LoVo (cell line): ENCODE measurements around the gene HS6ST1.
"Not testable (repeated sequence)": the region's sequence is repeated elsewhere in the genome, so short reads cannot be mapped to it uniquely, and the experiment has no call there.

Source experiments
- DNase-seq: peaks from one replicate; pipeline ENCODE4 v3.0.0-alpha.2; 2016; ENCODE audit warnings: low spot score

Gene HS6ST1

DNA sequence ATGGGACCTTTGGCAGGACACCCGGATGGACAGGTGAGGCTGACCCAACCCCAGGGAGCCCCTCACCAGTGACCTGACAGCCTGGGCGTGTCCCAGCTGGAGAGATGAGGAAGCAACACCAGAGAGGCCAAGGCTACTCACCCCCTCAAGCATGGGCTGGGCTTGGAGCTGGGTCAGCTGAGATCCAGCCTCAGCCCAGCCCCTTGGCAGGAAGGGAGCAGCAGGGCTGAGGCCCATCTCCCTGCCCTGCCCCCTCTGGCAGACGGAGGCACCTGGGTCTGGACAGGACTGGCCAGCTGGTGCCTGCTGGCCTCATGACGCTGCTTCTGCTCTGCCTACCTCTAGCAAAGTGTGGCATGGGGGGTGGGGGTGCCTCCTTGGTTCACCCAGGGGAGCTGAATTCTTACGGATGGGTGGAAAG lies 37.8 kb downstream of the HS6ST1 start:
- no peak for DNase-seq

DNA sequence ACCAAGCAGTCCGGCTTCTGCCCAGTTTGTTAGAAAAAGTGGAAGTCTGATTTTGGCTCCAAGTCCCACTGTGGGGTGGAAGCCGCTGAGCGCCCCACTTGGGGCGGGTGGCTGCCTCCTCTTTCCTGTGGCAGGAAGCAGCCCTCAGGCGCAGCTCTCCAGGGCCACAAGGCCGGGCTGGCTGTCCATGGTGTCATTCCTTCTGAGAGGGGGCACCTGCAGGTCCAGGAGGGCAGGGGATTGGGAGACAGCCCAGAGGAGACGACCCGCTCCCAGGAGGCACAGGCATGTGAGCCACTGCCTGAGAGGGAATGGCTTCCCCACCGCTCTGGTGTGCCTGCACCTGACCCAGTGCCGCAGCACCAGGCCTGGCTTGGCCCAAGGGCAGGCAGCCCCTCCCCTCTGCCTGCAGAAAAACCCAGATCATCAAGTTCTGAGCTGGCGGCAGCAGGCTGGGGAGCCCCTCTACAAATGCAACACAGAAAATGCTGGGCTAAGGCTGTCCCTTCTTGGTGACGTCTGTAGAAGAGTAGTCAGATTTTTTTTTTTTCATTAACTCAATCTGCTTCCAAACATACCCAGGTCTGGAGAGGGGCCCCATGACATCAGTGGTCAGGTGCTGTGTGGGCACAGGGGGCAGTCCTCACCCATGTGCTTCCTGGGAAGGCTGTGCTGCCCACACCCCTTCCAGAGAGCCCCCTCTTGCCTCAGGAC lies 38.4 kb downstream of the HS6ST1 start:
- DNase-seq: no peak

GRCh38 chr2:128279786-128280157 lies 38.9 kb downstream of the HS6ST1 start:
- no peak for DNase-seq

GRCh38 chr2:128279009-128279408 lies 39.7 kb downstream of the HS6ST1 start:
- DNase-seq: no peak

GRCh38 chr2:128277961-128278681 lies 40.5 kb downstream of the HS6ST1 start:
- DNase-seq: no peak

DNA sequence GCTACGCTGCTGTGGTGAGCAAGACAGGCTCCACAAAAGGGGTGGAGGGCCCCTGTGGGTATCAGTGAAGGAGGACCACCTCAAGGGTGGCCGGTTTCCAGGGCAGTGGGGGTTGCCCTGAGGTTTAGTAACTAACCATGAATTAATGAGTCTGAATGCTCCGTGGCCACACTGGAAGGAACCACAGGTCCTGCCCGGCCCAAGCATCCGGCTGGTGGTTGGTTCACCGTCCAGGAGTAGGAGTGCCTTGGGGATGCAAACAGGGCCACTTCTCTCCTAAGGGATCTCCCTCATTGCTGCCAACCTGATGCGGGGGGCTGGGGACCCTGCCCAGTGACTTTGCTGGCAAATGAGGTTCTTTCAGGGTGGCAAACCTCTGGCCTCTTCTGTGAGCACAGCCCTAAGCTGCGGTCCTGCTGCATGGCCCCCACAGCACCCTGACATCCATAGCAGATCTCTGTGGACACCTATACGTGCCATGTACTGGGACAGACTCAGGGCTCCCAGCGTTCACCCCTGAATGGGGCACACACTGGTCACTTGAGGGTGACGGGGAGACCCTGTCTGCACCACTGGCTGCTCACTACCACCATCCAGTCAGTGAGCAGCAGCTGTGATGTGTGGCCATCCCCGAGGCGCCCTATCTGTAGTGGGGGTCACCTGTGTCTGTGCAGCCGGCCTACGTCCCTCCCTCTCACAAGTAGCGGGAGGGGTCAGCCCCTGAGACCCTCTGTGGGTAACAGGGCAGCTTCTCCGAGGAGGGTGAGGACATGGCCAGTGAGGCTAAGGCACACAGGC lies 41.6 kb downstream of the HS6ST1 start:
- no peak for DNase-seq

DNA sequence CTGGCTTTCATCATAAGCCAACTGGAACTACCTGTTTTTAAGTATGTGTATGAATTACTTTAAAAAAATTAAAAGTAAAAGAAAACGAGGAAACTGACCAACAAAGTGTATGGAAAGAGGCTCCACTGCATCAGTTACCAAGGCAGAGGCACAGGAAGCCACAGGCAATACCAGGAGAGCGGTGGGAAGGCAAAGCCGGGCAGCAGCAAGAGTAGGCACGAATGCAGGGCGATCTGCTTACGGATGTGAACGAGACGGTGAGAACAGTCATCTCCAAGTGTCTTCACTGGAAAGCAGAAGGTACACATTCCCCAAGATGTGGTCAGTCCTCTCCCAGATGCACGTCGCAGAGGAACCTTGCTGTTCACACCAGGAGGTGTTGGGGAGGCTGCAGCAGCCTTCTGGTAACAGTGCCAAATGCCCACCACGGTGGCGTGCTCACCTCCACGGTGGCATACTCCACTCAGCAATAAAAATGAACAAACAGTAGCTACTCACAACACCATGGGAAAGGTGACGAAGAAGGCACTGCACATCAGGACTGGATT lies 43.1 kb downstream of the HS6ST1 start:
- DNase-seq: no peak

DNA sequence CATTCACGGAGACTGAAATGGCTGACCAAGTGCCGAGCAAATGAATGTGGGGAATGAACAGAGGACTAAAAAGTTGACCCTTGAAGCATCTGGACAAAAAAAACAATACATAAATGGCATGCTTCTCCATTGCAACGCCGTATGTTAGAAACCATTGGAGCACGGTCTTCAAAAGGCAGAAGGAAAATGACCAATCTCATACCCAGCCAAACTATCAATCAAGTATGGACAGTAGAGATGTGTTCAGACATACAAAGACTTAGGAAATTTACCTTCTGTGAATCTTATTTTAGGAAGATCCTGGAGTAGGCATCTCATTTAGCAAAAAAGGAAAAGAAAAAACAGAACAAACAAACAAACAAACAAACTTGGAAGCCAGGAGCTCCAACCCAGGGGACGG lies 44.5 kb downstream of the HS6ST1 start:
- no peak for DNase-seq

- no peak for DNase-seq
Measured at GRCh38 chr2:128273469-128274081, 45.1 kb downstream of the HS6ST1 start.

DNA sequence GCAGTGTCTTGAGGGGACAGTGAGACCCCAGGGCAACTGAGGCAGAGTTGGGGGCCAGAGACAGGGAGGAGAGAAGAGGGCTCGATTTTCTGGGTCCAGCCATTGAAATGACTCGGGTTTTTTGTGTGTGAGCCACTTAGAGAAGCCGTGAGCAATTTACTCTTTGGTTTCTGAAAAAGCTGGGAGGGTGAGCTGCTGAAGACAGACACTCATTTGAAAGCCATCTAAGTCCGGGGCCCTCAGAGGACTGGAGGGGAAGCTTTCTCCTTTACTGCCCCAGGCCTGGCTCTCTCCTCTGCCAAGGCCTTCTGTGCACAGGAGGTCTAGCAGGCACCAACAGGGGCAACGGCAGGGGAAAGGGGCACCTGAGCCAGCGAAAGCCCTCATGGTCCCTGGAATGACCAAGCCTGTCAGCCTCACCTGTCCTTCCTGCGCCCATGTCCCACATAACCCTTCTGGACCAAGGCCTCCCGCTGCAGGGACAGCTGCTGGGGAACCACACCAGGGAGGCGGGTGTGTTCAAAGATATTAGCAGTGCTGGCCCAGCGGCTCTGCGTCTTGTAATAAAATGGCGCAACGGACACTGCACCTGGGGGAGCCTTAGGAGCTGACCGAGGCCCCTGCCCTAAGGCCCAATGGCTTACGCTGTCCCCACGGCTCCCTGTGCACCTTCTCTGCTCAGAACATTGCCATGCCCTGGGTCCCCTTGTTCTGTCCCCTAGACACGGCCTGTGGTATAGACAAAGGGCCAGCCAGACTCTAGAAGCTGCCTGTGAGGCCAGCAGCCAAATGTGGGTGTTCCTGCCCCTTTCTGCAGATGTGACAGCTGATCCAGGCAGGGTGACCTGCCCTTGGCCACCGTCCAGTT lies 45.8 kb downstream of the HS6ST1 start:
- no peak for DNase-seq

DNA sequence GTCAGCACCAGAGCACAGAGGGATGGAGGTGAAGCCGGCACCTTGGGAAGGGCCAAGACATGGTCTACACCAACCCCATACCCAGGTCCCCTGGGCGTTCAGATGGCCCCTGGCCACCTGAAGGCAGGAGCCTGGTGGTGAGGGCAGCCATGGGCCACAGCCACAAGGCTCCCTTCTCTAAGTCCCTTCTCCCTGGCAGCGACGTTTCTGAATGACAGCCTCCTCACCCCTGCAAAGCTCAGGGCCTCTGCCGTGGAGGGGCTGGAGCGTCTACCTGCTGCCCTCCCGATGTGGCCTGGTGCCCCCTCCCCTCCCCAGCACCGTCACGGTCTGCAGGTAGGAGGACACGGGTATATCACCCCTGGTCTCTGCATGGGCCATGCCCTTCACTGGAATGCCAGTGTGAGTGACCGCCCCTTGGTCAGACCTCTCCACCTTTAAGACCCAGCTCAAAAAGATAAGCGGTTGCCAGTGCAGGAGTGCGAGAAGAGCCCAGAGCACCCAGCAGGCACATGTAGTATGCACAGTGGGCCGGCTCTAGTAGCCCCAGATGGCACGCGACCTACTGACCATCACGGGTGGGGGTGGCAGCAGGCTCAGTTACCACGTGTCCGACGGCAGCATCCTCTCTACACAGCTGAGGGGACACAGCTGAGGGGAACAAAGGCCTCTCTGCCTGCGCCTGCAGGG lies 46.6 kb downstream of the HS6ST1 start:
- no peak for DNase-seq

- no peak for DNase-seq
Measured at GRCh38 chr2:128271597-128271910, 47.1 kb downstream of the HS6ST1 start.

DNA sequence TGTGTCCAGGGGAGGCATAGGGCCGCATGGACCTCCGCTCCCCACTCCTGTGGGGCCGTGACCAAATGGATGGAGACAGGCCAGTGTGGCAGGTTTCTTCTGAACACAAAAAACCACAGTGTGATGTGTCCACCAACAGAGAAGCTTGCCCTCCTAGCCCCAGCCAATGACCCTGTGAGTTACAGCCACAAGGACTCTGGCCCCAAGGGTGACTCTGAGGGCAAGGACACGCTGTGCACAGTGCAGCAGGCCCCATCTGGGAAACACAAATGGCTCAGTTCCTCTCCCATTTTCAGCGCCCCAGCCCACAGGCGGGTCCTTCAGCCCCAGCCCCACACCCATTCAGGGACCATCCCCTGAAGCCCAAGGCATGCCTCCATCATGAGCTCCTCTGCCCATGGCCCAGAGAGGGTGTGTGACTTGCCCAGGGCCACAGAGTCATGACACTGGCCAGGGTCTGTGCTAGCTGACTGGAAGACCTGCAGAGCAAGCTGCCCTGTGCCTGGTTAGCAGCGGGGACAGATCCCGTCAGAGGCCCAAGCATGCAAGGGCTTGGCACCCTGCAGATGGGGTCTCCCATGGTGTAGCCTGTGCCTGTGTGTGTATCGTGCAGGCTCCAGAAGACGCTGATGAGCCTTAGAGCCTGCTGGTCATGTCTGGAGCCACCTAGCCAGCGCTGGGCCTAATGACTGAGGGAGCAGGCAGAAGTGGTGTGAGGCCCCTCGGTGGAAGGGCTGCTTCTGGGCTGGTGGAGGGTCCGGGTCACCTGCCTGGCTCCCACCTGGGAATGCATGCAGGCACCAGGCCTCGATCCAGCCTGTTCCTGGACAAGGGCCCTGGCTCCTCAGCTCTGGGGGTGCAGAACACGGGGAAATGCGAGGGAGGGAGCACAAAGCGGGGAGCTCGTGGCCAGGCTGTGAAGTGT lies 47.7 kb downstream of the HS6ST1 start:
- DNase-seq: no peak

- DNase-seq: no peak
Measured at GRCh38 chr2:128269990-128270671, 48.5 kb downstream of the HS6ST1 start.

DNA sequence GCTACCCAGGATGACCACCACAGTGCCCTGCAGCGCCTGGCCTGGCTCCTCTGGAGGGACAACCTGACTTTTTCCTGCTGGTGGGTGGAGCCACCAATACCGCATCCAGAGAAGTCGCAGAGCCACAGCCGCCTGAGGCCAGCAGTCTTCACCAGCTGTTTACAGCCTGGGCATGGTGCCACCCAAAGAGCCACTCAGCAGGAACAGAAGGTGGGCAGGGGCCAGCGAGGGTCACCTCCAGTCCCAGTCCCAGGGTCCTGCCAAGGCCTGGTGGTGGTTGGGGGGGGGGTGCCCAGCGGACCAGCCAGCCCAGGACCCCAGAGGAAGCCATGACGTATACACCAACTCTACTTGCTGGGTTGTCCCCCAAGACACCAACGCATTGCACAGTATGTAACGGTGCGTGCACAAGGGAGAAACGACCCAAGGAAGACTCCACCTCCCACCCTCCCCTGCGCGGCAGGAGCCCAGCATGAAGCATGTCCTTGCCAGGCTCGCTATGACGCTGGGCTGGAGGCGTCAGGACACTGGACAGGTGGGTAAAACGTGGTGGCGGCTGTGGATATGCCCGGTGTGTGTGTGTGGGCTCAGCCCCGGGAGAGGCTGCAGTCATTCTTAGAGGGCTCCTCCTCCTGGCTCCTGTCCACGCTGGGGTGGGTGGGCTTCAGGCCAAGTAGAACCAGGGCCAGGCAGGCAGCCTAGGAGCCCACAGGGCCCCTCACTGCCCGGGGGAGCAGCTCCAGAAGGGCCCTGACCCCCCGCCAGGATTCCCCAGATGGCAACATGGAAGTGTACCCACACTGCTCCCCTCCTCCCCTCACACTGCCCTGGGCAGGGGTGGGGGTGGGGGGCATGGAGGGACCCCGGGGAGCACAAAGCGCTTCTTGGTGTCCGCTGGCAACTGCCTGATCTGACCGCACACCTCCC lies 49.3 kb downstream of the HS6ST1 start:
- DNase-seq: no peak

GRCh38 chr2:128268611-128269010 lies 50.1 kb downstream of the HS6ST1 start:
- DNase-seq: not testable (repeated sequence)

GRCh38 chr2:128268145-128268544 lies 50.5 kb downstream of the HS6ST1 start:
- not testable (repeated sequence) for DNase-seq

DNA sequence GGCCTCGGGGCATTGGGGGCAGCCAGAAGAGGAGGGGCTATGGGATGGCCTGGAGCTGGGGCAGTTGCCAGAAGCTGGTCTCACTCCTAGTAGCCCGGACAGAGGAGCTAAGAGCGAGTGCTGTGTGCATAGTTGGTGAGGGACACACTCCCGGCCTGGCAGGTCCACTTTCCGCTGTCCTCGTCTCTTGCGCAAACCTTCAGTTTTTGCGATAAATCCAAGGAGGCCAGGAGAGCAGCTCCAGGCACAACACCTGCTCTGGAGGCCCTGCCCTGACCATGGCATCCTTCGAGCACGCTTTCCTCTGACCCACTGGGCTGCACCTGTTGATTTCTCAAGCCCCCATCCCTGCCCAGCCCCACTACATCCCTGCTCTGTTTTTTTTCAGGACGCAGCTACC lies 51.0 kb downstream of the HS6ST1 start:
- not testable (repeated sequence) for DNase-seq
